ENCODE results near the gene FOXI2.

DNA sequence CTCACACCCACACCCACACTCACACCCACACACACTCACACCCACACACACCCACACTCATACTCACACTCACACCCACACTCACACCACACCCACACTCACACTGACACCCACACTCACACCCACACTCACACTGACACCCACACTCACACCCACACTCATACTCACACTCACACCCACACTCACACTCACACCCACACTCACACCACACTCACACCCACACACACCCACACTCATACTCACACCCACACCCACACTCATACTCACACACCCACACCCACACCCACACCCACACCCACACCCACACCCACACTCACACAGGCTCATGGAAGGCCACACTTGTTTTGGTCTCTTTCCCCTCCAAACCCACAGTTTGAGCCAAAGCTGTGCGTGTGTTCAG is 2.9 kb downstream of the FOXI2 start:
- no peak for TF ChIP-seq POLR2A (IDR thresholded peaks at IDR 0.05)
- TF ChIP-seq CTCF (IDR thresholded peaks at IDR 0.05), result no peak

Data from heart left ventricle (tissue), 13 donors.